HEK293T (cell line): Measurements from ENCODE around the gene NLRP10.

Source experiments
- CTCF ChIA-PET: fragments of 350-600 bp; formaldehyde crosslinking; extraction: SDS; loops from one replicate; lab custom pipeline; 2021; ENCODE audit warnings: antibody characterized with exemption, inconsistent platforms; lab: Yijun Ruan, JAX
- POLR2A ChIA-PET: fragments of 350-600 bp; formaldehyde crosslinking; extraction: SDS; loops from one replicate; lab custom pipeline; 2020; ENCODE audit warnings: antibody characterized with exemption, inconsistent platforms; lab: Yijun Ruan, JAX
- DNase-seq: peaks from one replicate; pipeline ENCODE4 v3.0.0; 2012; ENCODE audit warnings: mixed read lengths; ENCODE audit errors: extremely low spot score
- ARNT ChIP-seq: fragments of 450-650 bp; IDR thresholded peaks from 2 replicates; pipeline ENCODE4 v1.6.1; 2017; ENCODE audit warnings: mild to moderate bottlenecking
- BHLHE40 ChIP-seq: fragments of 450-650 bp; IDR thresholded peaks from 2 replicates; pipeline ENCODE4 v1.6.1; 2016; ENCODE audit warnings: mild to moderate bottlenecking, moderate library complexity, borderline replicate concordance
- CTBP1 ChIP-seq: fragments of 450-650 bp; IDR thresholded peaks from 2 replicates; pipeline ENCODE4 v1.6.1; 2016; ENCODE audit warnings: borderline replicate concordance
- ELF4 ChIP-seq: fragments of 450-650 bp; IDR thresholded peaks from 2 replicates; pipeline ENCODE4 v1.6.1; 2017; ENCODE audit warnings: antibody characterized with exemption
- FOXA1 ChIP-seq: fragments of 450-650 bp; IDR thresholded peaks from 2 replicates; pipeline ENCODE4 v1.6.1; 2016; ENCODE audit warnings: mild to moderate bottlenecking
- FOXK2 ChIP-seq: fragments of 450-650 bp; IDR thresholded peaks from 2 replicates; pipeline ENCODE4 v1.6.1; 2016; ENCODE audit warnings: mild to moderate bottlenecking
- FOXM1 ChIP-seq: fragments of 450-650 bp; IDR thresholded peaks from 2 replicates; pipeline ENCODE4 v1.6.1; 2017; ENCODE audit warnings: mild to moderate bottlenecking, borderline replicate concordance
- HDGF ChIP-seq: fragments of 450-650 bp; IDR thresholded peaks from 2 replicates; pipeline ENCODE4 v1.6.1; 2017; ENCODE audit warnings: antibody characterized with exemption, borderline replicate concordance
- L3MBTL2 ChIP-seq: fragments of 450-650 bp; conservative IDR thresholded peaks from 2 replicates; pipeline ENCODE4 v1.6.1; 2016; ENCODE audit warnings: mild to moderate bottlenecking
- LEF1 ChIP-seq: fragments of 450-650 bp; IDR thresholded peaks from 2 replicates; pipeline ENCODE4 v1.6.1; 2017; ENCODE audit warnings: mild to moderate bottlenecking, borderline replicate concordance
- NFRKB ChIP-seq: fragments of 450-650 bp; IDR thresholded peaks from 2 replicates; pipeline ENCODE4 v1.6.1; 2016; ENCODE audit warnings: mild to moderate bottlenecking, moderate library complexity
- SP1 ChIP-seq: fragments of 450-650 bp; IDR thresholded peaks from 2 replicates; pipeline ENCODE4 v1.6.1; 2017
- SUZ12 ChIP-seq: fragments of 450-650 bp; IDR thresholded peaks from 2 replicates; pipeline ENCODE4 v1.6.1; 2016; ENCODE audit warnings: mild to moderate bottlenecking
- TARDBP ChIP-seq: fragments of 450-650 bp; IDR thresholded peaks from 2 replicates; pipeline ENCODE4 v1.6.1; 2016
- ZNF384 ChIP-seq: fragments of 450-650 bp; IDR thresholded peaks from 2 replicates; pipeline ENCODE4 v1.6.1; 2016
- TF ChIP-seq, protein P1 (sequence below): fragments of 450-650 bp; IDR thresholded peaks from 2 replicates; pipeline ENCODE4 v1.6.1; 2016

NLRP10 gene

DNA sequence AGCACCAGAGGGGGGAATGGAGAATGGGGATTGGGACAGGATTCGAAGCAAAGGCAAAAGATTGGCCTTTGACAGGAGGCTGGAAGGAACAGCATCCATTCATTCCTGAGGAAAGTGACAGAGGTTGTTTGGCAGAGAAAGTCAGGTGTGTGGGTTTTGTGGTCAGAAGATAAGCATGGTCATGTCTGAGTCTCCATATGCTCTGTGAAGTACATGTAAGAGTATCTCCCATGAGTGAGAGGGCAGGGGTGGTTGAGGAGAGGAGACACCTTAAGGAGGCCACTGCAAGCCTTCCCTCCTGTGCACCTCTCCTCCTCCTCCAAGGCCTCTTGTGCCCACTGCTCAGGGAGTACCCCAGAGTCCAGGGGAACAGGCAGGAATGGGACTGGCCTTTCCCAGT lies 1.9 kb upstream of the NLRP10 start:
- TF ChIP-seq TARDBP (no peak), ARNT (no peak), FOXM1 (no peak), ZNF384 (no peak), FOXK2 (no peak), SUZ12 (no peak)
- DNase-seq = no peak
- ChIA-PET CTCF (no interaction called here), POLR2A (no interaction called here)

DNA sequence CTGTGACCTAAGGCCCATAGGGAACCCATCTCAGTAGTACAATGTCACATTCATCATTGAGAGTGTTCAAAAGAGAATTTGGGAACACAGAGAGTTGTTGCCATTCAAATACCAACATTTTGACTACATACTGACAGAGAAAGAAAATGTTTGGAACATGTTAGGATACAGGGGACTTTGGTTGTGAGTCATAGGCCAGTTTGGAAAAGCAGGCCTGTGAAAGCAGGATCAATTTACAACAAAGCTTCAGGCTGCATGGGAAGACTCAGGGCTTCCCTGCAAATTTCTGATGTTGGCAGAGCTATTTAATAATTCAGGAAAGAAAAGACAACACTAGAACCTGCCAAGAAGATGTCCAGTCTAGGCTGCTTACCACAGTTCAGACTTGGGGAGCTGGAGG lies 374 bp downstream of the NLRP10 start:
- CTCF ChIA-PET = no interaction called here

DNA sequence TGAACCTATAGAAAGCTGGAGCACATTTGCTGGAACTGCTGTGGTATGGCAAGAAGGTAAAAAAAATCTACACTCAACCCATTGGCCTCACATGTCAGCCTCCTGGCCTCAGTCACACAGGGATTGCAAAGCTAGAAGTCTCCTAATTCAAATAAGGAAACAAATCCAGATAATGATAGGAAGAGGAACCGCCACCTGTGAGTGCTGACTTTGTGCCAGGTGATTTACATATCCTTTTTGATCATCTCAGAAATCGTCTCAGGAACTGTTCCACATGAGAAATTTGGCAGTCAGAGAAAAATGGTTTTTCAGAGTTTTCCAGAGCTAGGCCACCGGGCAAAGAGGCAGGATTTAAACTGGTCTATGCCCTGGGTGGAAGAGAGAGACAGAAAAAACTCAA lies 986 bp downstream of the NLRP10 start:
- DNase-seq = no peak
- TF ChIP-seq ZNF384 (no peak), SP1 (no peak), FOXK2 (no peak)
- TF ChIP-seq, protein P1, sequence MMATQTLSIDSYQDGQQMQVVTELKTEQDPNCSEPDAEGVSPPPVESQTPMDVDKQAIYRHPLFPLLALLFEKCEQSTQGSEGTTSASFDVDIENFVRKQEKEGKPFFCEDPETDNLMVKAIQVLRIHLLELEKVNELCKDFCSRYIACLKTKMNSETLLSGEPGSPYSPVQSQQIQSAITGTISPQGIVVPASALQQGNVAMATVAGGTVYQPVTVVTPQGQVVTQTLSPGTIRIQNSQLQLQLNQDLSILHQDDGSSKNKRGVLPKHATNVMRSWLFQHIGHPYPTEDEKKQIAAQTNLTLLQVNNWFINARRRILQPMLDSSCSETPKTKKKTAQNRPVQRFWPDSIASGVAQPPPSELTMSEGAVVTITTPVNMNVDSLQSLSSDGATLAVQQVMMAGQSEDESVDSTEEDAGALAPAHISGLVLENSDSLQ = no peak
- ChIA-PET POLR2A (no interaction called here), CTCF (no interaction called here)

More for the DNA sequence above, 374 bp downstream of the NLRP10 start:
- POLR2A ChIA-PET = no interaction called here
- DNase-seq = no peak
- TF ChIP-seq, protein P1 = no peak
- TF ChIP-seq FOXM1 (no peak), ARNT (no peak), ELF4 (no peak), LEF1 (no peak), NFRKB (no peak), CTBP1 (no peak), FOXK2 (no peak), ZNF384 (no peak), FOXA1 (no peak), BHLHE40 (no peak), SUZ12 (no peak), HDGF (no peak), TARDBP (no peak), L3MBTL2 (no peak), SP1 (no peak)

DNA sequence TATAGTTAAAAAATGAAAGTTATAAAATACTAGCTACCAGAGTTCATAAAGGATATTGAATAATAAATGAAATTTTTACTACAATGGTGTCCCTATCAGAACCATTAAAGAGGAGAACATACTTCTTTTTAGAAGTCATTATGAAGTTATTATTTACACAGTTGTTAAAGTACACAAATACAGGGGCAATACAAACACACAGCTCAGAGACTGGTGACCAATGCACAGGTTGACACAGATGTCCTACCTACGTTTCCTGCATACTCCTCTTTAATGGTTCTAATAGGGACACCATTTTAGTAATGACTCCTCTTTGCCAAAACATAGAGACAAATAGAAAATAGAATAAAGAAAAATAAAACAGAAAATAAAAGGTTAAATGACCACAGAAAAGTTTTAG lies 10.1 kb downstream of the NLRP10 start:
- TF ChIP-seq ARNT (no peak), ZNF384 (no peak), BHLHE40 (no peak), CTBP1 (no peak), L3MBTL2 (no peak), FOXA1 (no peak), TARDBP (no peak), FOXK2 (no peak), ELF4 (no peak), HDGF (no peak), LEF1 (no peak), SP1 (no peak), SUZ12 (no peak)
- TF ChIP-seq, protein P1 = no peak
- POLR2A ChIA-PET = no interaction called here
- DNase-seq = no peak
- CTCF ChIA-PET = no interaction called here

DNA sequence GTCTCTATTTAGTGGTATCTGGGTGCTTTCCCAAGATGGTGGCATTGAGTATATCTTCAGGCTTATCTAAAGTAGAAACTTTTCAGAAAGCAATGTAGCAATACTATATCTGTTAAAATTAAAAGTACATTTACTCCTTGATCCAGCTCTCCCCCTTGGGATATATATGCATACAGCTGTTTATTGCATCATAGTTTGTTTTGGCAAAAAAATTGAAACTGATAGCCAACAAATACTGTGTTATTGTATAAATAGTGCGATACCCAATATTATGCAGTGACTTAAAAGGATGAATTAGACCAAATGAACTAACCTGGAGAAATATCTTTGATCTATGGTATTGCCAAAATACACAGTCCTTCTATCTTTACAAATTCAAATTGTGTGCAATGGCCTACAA lies 15.3 kb downstream of the NLRP10 start:
- DNase-seq = no peak
- TF ChIP-seq ZNF384 (no peak), ELF4 (no peak), FOXM1 (no peak), FOXA1 (no peak), SP1 (no peak), NFRKB (no peak), FOXK2 (no peak), SUZ12 (no peak), LEF1 (no peak), L3MBTL2 (no peak), CTBP1 (no peak), BHLHE40 (no peak), ARNT (no peak), HDGF (no peak)
- TF ChIP-seq, protein P1 = no peak
- POLR2A ChIA-PET = no interaction called here
- CTCF ChIA-PET = no interaction called here

DNA sequence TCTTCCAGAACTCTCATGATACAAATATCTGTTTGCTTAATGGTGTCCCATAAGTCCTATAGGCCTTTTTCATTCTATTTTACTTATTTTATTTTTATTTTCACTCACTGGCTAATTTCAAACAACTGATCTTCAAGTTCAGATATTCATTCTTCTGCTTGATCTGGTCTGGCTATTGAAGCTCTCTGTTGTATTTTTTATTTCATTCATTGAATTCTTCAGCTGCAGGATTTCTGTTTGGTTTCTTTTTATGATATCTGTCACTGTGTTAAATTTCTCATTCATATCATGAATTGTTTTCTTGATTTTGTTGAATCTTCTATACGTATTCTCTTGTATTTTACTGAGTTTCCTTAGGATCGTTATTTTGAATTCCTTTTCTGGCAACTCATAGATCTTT lies 21.1 kb downstream of the NLRP10 start:
- POLR2A ChIA-PET = no interaction called here
- CTCF ChIA-PET = no interaction called here
- TF ChIP-seq ARNT (no peak), FOXA1 (no peak)
- no peak for DNase-seq

DNA sequence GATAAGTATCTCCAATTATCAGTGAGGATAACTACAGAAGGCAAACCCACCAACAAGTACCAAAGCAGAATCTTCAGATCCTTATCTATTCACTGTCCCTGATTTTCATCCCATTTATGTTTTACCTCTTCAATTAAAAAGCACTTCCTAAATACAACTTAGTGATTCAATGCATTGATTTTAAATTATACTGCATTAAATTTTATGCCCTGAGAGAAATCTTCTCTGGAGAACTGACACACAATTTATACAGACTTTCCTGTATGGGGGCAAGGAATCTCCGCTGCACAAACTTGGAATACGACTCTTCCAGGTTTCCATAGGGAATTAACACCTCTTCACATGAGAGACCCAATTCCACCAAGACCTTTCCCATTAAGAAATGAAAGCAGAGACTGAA lies 23.6 kb downstream of the NLRP10 start, which contains the start of gene OR10A3:
Gene OR10A3, minus strand, starts transcription at position 101 of the 400 bp plus-strand sequence. CDS start 2,188 bp downstream, outside the sequence.
- TF ChIP-seq SP1 (no peak), HDGF (no peak), NFRKB (no peak), FOXK2 (no peak), FOXM1 (no peak)
- TF ChIP-seq, protein P1 = no peak
- no peak for DNase-seq
- POLR2A ChIA-PET = no interaction called here
- CTCF ChIA-PET = no interaction called here
